NCI-H2081 treated with DMSO at 0.1 percent for 48 hours (cell line): ENCODE data around the gene PLK5.
"Not testable (repeated sequence)": the region's sequence is repeated elsewhere in the genome, so short reads cannot be mapped to it uniquely, and the experiment has no call there.

ENCODE experiments used
- DNase-seq: peaks from one replicate; lab custom pipeline; 2025; lab: John Stamatoyannopoulos, UW

PLK5 gene

DNA sequence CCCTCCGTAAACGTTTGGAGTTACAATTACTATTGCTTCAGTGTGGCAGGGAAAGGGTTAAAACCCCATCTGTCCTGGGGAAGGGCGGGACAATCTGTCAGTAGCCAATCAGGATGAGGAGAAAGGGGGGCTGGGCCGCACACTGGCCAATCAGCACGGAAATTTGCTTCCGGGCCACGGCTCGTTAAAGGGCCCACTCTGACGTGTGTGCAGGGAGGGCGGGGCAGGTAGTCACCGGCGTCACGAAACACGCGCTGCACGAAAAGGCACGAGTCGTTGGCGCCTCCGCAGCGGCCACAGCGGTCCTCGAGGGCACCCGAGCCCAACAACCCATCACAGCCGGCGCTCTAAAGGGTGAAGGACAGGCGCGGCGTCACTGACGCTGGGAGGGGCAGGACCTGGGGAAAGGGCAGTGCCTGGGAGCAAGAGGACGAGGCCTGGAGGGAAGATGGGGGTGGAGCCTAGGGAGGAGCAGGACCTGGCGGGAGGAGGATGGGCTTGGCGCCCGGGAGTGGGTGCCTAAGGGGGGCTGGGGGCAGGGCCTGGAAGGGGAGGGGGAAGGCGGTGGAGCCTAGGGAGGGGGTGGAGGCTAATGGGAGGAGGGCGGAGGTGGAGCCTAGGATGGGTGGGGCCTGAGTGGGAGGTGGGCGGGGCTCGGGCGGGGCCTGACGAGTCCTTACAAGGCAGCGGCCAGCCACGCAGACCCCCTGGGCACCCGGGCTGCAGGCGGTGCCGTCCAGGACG, 15.9 kb upstream of the PLK5 start:
- peak; percentile 55 for DNase-seq

DNA sequence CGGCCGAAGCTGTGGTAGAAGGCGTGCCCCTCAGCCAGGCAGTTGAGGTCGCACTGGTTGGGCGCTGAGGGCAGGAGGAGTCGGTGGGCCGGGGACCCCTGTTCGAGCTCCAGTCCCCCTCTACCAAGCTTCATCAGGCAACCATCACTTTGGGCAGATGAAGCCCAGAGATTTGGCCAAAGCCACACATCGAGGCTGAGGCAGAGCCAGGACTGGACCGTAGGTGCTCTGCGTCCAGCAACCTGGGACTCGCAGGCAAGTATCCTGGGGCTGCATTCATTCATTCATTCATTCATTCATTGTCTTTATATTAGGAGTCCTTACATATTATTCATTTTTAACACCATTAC, 15.4 kb upstream of the PLK5 start:
- no peak for DNase-seq

DNA sequence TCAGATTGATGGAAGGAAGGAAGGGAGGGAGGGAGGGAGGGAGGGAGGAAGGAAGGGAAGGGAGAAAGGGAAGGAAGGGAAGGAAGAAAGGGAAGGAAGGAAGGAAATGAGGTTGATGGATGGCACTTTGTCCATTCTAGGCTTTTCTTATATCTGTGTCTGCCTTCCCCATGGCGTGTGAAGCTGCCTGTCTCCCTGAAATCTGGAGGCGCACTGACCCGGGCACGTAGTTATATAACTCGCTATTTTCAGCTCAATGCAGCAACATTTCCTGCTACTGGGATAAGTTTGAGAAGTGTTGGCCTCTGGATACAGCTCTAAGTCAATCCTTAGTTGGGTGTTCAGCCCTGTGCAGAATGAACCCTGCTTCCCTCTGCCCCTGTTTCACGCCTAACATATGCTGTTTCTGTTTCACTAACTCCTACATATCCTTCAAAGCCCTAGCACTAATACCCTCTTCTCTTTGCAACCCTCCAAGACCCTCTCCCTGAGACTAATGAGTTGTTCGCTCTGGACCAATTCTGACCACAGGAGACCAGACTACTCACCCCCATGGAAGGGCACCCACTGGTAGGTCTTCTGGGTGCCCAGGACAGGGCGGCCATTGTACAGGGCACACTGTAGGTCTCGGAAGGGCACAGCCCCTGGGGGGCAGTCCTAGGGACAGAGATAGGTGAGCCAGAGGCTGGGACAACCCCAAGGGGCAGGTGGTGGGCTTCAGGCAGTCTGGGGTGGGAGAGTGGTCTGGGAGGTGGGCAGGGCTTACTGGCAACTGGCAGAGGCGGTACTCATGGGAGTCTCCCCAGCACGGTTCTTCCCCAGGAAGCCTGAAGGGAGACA, 14.1 kb upstream of the PLK5 start:
- no peak for DNase-seq

DNA sequence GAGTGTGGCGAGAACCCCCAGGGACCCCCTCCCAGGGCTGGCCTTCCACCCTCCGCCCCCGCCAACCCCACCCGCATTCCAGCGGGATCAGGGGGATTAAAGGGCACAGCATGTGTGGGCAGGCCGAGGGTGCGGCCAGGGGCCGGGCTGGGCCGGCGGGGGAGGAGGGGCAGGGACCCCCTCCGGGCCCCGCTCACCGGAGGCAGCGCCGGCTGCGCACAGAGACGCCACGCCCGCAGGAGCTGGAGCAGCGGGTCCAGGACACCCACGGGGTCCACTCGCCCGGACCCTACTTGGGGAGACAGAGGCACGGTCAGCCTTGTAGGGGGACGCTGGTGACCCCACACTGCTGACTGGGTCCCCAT, 13.5 kb upstream of the PLK5 start:
- DNase-seq: no peak

DNA sequence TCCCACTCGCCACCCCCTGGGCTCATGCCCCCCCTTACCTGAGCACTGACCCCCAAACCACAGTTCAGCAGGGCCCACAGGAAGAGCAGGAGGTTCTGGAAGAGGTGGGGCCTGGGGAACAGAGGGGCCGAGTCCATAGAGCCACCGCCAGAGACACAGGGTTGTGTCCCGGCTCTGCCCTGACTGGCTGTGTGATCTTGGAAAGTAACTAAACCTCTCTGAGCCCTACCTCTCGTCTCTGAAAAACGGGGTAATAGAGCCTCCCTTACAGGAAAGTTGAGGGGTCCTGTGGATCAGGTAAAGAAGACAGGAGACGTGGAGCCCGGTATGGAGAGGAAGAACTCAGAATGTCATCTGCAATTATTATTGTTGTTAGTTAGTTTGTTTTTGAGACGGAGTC, 13.1 kb upstream of the PLK5 start:
- no peak for DNase-seq

DNA sequence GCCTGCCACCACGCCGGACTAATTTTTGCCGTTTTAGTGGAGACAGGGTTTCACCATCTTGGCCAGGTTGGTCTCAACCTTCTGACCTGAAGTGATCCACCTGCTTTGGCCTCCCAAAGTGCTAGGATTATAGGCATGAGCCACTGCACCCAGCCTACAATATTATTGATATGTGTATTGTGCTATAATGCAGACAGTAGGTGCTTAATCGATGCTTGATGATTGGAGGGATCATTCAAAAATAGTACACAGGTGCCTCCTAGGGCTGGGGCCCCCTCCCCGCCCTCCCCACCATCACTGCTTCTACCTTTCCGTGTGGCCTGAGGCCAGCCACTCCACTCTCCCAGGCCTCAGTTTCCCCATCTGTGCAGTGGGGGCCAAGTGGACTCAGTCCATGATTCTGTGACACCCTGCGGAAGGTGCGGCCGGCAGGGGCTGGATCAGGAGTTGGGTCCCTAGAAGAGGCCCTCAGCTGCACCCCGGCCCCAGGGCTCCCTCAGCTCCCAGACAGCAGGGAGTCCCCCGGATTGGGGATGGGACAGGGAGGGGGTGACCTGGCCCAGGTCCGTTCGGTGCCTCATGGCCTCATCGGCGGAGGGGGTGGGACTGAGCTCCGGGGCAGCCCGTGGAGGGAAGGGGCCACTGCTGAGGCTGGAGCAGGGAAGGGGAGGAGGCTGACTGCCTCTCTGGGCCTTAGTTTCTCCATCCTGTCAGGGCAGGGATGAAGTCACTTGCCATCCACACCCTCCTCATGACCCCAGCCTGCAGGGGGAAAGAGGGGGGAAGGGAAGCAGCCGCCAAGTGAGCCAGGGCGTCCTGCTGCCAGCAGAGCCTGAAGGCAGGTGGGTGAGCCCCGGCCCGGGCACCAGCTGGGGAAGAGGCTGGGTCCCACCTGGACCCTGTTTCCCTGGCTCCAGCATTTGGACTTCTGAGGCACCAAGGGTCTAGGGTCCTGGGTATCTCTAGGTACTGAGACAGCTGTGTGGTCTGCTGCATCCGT, 12.3 kb upstream of the PLK5 start:
- DNase-seq: no peak

DNA sequence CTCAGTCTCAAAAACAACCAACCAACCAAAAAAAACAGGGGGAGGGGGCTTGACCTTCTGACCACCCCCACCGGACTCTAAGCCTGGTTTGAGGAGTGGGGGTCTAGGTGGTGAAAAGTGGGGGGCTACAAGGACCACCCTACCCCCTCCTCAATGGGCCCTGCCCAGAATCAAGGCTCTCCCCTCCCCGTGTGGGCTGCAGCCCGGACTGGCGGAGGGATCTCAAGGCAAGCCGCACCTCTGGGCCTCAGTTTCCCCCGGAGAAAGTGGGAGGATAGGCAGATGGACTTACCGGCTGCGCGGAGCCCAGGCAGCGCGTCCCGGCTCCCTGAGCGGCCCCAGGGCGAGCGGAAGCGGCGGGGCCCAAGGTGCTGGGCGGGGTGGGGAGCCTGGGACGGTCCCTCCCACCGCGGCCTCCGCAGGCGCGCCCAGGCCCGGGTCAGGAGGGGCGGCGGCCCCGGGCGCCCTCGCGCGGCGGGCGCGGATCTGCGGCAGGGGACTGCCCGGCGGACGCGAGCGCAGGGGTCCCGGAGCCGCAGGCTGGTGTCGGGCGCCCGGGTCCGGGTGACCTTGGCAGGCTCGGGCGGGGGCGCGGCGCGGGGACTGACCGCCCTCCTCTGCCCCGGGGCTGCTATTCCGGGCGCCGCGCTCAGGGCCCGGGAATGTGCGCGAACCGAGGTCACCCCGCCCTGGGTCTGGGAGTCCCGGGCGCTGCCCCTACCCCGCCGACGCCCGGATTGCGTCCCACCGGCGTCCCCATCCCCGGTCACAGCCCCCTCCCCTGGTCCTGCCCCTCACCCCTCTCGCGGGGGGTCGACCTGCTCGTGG, 11.0 kb upstream of the PLK5 start, which contains the start of gene ADAMTSL5:
Gene ADAMTSL5 (minus strand): TSS at position 349 of the 828 bp plus-strand sequence. CDS start 2,076 bp downstream, outside the sequence.
- DNase-seq: no peak

DNA sequence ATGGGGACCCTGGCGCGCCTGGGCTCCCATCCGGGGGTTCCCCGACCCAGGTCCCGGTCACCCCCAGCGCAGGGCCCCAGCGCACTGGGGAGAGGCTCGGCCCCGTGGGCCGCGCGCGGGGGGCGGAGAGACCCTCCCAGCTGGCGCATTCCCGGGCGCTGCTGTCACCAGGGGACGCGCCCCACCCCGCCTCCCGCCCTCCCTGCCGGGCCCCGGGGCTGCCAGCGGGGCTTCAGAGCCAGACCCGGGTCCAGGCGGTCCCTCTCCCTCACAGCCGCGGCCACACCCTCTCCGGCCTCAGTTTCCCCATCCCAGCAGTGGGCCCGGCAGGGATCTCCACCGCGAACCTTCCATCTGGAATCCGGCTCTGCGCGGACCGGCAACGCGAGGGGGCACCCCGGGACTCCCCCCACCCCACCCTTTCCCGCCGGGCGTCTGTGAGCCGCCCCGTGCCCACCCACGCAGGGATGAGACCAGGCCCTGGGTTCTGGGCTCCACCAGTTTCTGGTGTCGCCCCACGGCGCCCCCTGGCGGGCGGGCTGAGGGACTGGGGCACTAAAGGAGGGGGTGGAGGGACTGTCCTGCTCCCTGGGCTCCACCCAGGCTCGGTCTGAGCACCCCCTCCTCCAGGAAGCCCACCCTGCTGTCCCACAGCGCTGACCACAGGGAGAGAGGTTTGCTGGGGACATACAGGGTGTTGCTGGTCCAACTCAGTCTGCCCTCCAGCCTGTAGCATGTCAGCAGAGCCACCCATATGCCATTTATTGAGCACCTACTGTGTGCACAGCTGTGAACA, 10.2 kb upstream of the PLK5 start:
- DNase-seq: no peak

DNA sequence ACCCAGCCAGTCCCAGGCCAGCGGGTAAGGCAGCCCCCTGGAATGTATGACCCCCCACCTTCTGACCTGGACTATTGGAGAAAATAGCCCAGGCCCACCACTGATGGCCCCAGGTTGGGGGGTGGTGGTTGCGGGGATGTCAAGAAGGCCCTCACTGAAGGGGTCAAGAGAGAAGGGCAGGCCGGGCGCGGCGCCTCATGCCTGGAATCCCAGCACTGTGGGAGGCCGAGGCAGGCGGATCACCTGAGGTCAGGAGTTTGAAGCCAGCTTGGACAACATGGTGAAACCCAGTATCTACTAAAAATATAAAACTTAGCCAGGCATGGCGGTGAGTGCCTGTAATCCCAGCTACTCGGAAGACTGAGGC, 9.6 kb upstream of the PLK5 start:
- DNase-seq: no peak

DNA sequence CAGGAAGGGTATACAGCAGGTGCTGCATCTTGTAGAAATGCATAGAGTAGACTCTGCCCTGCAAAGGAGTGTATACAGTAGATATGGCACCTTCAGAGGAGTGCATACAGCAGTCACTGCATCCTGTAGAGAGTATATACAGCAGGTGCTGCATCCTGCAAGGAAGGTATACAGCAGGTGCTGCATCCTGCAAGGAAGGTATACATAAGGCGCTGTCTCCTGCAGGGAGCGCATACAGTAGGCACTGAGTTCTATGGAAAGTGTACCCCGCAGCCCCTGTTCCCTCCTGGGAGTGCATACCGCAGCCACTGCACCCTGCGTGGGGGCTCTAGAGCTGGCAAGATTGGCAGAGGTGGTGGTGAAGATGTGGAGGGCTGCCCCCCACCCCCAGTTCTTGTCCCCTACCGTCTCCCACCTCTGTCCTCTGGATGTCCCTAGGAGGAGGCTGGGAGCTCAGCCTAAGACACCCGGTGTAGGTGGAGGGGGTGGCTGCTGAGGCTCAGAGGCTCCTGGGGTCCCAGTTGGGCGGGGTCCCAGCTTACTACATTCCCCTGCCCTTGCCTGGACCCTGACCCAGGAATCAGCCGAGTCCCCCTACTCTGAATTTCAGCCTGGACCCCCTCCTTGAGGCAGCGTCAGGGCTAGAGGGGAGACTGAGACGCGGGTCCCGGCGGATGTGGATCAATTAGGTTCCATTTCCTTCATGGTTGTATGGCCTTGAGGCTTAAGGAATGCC, 8.7 kb upstream of the PLK5 start:
- no peak for DNase-seq

DNA sequence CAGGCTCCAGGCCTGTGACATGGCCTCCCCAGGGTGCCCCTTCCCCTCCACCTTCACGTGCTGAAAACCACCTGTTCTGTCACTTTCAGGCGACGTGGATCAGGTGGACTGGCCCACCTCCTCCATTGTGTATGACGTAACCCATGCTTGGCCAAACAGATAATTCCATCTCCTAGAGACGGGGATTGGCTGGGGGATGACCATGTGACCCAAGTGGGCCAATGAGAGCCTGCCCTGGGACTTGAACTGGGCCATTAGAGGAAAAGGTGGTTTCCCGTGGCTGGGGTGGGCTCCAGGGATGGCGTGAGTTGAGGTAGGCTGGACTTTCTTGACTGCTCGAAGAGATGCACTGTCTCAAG, 7.5 kb upstream of the PLK5 start:
- DNase-seq: no peak

DNA sequence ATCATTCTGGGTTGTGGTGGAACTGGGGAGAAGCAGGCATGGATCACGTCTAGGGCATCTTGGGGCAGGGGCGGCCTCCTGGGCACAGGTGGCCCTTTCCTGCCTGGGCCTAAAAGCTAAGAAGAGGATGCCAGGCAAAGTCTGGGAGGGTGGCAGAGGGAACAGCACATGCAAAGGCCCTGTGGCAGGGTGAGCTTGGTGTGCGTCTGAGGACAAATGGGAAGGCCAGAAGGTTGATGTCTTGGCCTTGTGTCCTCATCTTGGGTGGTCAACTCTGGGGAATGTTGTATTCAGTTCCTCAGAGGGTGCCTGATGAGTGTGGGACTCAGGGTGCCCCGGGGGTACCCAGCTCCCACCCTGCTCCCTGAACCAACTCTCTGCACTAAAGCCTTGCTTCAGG, 5.4 kb upstream of the PLK5 start:
- no peak for DNase-seq

DNA sequence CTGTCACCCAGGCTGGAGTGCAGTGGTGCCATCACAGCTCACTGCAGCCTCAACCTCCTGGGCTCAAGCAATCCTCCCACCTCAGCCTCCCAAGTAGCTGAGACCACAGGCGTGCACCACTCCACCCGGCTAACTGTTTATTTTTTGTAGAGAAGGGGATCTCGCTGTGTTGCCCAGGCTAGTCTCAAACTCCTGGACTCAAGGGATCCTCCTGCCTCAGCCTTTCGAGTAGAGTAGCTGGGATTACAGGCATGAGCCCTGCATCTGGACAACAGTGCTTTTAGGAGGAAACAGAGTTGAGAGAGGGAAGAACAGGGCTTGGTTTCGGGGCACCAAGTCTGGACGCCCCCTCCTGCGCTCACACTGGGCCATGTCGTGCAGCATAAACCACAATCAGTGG, 4.1 kb upstream of the PLK5 start:
- DNase-seq: not testable (repeated sequence)

DNA sequence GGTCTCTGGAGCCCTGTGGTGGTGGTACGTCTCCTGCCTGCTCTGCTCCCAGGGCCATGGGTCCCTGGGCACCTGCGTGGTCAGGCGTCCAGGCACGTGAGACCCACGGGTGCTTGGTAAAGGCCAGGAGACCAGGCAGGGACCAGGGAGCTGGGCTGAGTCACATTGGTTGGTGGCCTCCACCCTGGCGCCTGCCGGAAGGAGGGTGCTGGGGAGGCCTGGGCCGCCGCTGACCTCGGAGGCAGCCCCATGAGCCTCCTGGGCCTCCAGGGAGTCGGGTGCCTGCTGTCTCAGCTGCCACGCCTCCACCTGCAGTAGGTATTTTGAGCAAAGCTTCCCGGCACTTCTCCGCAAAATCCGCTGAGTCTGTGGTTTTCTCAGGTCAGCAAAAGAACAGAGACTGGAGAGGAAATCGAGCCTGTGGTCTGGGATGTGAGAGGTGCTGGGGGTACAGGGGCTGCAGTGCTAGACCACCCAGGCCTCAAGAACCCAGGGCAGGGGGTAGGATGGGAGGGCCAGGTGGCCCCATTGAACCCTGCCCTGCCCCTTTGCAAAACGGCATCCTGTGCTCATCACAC, 3.6 kb upstream of the PLK5 start:
- no peak for DNase-seq

DNA sequence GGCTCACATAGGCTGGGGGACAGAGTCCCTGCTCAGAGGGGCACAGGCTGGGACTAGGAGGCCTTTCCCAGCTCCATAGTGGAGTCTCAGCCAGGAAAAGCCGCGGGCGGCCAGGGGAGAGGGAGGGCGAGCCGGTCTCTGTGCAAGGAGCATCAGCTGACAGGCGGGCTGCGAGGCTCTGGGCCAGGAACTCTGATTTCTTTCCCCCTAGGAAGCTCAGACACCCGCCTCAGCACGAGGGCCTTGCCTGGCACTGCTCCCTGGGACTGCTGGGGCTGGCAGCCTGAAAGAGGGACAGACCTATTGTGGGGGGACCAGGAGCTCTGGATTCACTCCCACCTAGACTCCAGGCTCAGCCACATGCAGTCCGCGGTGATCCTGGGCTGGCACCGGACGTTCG, 2.2 kb upstream of the PLK5 start:
- no peak for DNase-seq

DNA sequence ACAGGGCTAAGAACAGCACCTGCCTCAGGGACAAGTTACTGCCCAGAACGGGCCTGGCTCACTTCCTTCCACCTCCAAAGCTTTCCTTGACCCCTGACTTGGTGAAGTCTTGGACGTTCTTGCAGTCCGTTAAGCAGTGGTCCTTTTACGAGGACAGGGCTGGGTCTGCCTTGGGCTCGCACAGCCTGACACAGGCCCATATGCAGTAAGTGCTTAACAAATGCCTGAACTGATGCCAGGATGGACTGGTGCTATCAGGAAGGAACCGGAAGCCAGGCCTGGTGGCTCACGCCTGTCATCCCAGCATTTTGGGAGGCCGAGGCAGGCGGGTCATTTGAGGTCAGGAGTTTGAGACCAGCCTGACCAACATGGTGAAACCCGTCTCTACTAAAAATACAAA, 1.8 kb upstream of the PLK5 start:
- DNase-seq: no peak

DNA sequence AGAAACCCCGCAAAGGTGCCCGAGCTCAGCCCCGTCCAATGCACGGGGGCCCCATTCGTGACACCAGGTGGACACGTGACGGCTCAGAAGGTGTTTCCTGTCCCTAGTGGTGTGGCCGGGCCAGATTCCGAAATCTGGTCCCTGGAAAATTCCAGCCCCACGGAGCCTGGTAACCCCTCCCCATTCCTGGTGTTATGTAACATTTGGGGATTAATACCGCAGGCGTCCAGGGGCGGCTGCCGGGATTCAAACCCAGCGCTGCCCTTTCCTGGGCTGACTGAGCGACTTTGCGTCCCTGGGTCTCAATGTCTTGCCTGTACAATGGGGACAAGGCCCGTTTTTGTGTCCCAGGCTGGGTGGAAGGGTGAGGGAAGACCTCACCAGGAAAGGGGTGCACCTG, 1.0 kb upstream of the PLK5 start:
- DNase-seq: no peak

DNA sequence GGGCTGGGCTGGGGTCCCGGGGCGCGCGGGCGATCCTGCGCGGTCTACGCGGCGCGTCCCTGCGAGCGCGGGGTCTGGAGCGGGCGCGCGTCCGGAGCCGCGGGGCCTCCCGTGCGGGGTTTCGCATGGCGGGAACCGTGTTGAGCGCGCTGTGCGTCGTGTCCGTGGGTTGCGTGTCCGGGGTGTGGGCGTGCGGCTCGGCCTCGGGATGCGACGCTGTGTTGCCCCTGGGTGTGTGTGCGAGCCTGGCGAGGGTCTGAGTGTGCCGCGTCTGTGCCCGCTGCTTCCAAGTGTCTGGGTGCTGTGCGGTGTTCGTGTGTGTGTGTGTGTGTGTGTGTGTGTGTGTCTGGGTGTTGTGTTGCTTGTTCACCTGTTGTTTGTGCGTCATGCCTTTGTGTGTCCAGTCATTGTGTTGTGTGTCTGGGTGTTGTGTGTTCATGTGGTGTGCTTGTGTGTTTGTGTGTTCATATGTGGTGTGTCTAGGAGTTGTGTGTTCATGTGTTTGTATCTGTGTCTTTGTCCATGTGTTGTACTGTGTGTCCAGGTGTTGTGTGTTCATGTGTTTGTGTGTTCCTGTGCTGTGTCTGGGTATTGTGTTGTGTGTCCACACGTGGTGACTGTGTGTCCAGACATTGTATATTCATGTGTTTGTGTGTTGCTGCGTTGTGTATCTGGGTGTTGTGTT, 552 bp downstream of the PLK5 start:
- DNase-seq: no peak

DNA sequence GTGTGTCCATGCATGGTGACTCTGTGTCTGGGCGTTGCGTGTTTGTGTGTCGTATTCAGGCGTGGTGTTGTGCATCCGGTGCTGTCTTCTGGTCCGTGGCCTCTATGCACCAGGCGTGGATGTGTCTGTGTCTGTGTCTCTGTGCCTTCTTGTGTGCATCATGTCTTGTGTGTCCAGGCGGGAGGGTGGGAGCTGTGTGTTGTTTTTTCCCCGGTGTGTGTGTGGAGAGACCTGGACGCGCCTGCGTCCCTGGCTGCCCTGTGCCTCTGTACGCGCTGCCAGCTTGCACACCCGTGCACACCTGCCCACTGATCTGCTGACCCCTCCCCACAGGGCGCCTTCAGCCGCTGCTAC, 1.1 kb downstream of the PLK5 start:
- no peak for DNase-seq
